Fibroblast of peridontal ligament (primary cell): ENCODE data around the gene ZBTB16.

Experiments used
- DNase-seq: peaks from one replicate; pipeline ENCODE4 v3.0.0-alpha.2; 2010; ENCODE audit errors: extremely low read depth

ZBTB16 gene

DNA sequence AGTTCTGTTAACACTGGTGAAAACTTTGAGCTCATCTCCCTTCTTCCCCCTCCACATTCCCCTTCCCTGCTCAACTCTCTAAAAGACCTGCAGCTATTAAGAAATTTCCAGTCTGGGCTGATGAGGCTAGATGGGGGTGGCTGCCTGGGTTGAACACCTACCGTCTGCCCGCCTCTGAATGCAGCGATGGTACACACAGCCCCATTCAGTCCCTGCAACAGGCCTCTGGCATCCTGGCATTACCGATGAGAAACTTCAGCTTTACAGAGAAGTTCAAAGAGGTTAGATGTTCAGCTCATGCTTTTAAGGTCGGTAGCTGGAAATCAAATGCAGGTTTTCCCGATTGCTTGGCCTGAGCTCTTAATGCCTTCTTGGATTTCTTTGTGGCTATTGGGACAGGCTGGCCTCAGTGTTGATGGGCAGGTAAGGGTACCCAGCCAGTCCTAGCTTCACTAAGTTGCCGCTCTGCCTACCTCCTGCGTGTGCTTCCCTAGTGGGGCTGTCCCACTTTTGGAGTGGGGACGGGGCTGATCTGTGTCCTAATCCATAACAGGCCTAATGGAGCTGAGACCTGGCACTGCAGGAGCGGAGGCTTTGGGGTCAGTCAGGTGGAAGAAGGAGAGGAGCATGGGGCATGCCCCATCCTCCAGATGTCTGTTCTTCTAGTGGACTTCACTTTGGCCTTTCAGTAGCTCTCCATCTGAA, 49.1 kb downstream of the ZBTB16 start:
- no peak for DNase-seq

DNA sequence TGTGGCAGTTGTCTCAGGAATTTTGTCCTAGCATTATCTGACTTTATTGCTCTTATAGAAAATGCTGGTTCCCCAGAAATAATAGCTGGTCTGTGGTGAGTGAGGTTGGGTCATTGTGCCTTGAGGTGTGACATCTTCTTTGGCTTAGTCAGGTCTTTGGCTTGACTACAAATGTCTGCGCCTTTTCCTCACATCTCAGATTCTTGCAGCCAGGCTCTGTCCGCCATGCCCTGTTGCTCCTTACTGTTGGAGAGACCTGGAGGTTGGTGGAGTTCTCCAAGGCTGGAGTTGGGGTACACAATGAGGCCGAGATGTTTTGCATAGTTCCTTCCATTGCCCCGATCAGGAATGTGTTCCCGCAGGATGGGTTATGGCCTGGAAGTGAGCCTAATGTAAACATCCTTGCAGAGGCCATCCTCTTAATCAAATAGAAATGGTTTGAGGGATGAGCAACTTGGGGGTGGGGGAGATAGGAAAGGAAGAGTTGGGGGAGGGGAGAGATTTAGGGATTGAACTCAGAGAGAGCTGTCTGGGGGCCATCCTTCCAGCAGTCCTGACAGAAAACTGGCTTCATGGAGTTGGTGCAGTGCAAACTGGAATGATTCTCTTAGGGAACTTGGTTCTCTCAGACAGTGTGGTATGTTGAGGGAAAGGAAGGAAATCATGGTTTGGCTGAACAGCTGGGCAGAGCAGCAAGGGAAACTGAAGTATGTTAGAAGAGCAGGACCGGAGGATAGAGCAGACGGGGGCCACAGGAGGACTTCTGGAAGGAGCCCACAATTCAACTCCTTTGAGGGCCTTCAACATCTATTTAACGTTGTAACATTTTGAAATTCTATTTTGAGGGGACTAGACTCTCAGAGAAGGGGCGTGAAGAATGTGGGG, 49.9 kb downstream of the ZBTB16 start:
- no peak for DNase-seq

DNA sequence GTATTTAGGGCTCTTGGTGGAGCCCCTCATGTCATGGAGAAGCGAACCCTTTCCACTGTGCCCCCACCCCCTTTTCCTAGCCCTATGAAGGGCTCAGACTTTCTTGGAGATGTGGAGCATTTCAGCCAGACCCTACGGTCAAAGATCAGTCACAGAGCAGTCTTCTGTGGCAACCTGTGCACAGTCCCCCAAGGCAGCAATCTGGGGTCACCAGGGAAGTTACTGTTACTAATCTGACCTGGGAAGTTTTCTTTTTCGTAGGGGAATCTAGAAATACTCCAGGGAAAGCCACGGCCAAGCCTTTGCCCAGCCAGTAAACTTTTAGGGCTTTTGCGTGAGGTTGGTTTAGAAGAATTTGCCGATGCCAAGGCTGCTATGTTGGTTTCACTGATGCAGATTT, 50.6 kb downstream of the ZBTB16 start:
- no peak for DNase-seq

DNA sequence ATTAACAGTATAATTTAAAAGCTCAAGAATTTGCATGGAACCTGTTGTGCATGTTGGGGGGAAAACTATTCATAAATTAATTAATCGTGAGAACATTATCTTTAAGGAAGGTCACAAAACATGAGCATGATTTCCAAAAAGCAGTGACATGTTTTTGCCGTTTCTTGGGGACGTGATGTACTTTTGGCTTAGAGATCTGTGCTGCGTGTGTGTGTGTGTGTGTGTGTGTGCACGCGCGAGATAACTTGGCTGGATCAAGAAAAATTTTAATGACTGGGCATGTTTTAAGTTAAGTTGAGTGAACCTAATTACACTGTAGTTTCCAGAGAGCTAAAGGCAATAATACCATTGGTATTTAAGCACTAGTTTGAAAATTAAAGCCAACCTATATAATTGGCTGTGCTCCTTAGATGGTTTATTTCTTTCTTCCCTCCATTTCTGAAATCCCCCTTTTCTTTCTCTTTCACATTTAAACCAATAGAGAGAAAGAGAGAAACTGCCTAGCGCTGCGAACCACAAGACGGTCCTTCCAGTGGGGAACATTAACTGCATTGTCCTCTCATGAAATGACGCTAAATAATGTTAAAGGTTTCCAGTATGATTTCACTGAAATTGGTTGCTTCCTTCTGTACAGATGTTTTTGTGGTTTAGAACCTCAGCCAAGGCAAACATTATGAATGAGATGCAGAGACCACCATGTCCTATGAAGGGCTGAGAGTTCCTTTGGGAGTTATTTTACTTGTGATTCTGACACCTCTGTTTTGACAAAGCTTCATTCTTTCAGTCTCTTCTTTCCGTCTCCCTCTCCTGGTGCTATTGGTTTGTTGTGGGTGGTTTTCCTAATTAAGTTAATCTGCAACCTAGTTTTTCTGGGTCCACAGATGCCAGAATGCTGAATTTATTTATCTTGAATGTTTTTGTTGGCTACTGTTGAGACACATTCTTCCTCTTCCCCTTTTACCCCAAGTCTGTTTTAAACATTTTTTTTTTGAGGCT, 51.7 kb downstream of the ZBTB16 start:
- no peak for DNase-seq

DNA sequence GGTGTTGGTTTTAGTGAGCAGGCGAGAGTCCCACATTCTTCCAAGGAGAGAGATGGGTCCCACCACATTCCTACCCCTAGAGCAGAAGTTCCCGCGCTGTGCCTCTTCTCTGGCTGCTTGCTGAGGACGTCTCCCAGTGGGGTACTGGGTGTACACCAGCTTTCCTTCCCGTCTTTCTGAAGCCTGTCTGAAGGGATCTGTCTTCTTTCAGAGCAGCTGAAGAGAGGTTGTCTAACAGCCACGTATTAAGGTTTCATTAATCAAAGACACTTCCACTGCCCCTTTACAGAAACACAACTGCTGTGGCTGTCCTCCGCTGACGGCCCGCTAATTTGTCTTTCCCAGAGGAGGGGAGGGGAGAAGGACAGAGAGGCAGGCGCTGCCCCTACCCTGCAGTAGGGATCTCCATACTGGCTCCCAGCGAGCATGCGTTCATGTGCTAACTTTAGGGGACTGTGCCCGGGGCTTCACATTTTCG, 56.0 kb downstream of the ZBTB16 start:
- no peak for DNase-seq

DNA sequence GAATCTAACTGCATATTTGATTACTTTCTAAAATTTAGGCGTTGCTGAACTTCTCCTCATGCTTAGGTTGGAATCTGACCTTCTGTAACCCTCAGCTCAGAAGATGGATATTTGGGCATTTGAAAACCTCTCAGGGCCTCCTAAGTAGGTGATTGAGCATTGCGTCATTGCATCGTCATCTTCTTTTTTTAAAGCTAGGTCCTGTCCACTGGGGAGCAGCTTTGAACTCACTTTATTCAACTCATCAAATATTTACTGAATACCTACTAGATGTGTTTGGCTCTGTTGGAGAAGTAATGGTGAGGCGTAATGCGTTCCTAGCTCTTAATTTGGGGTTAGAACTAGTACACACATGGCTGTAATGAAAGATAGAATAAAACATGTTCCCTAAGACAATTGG, 56.8 kb downstream of the ZBTB16 start:
- no peak for DNase-seq

DNA sequence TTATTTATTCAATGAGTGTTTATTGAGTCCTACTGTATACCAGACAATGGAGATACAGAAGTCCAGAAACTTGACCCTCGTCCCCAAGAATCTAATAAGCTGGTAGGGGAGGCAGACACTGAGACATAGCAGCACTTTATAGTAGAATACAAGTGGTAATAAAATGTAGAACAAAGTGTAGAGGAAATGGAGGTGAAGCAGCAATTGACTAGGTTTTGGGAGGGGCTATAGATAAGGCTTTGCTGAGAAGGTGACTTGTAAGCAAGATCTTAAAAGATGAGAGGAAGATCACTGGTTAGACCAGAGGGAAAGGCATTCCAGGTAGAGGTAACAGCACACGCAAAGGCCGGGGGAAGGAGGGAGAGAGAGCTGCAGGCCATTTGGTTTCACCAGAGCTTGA, 57.3 kb downstream of the ZBTB16 start:
- no peak for DNase-seq

DNA sequence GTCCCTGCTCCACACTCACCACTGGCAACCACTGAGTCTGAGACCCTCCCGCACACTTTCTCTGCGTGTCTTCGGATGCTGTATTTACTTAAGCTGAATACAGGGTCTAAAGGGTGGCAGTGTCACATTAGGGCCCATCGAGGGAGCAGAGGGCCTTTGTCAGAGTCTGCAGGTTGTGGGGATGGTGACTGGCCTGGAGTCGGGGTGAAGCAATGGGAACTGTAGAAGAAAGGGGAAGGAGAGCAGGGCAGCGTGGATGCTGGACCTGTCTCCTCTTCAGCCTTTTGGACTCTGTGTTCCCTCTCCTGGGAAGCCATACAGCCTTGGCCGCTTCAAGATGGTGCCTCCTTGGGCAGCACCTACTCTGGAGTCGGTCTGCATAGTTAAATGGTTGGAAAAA, 61.1 kb downstream of the ZBTB16 start:
- DNase-seq: no peak

DNA sequence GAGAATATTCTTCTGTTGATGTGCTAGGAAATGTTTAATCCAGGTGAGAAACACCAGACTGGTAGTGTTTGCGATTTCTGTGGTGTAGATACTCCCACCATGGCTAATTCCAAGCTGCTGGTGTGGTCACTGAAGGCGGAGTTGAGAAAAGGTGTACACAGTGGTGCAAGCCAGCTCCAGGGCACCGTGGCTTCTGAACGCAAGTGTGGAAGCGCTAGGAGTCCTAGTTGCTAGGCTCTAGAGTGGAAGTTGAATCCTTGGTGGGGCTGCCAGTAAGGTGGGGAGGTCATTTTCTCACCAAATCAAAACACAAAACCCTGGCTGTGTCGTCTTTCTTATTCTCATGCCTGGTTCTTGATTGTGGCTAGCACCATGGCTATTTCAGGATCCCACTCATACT, 61.6 kb downstream of the ZBTB16 start:
- DNase-seq: no peak

DNA sequence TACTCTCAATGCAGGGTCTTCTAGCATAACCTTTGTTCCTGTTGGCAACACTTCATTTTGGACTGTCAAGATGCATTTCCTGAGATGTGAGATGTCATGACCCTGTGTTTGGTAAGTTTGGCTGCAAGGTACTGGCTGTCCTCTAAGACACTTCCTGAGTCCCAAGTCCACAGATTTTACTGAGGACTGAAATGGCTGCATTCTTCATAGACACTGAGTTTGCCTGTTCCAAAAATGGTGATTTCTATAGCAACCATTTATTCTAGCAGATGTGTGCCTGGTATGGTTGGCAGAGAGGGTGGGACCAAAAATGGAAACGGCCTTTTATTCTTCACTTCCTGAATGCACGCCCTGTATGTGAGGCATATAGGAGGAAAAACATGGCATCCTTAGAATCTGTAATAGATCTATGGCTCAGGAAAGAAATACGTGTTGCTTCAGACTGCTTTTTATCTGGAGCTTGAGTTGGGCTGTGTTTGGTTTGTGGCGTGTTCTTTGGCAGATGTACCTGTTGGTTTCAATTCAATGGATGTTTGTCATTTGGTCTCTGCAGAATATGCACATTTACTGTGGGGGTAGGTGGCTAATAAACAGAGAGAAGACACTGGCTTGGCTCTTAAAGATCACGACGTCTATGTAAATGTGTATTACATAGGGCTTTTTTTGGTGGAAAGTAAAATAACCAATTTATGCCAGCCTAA, 62.4 kb downstream of the ZBTB16 start:
- DNase-seq: no peak

DNA sequence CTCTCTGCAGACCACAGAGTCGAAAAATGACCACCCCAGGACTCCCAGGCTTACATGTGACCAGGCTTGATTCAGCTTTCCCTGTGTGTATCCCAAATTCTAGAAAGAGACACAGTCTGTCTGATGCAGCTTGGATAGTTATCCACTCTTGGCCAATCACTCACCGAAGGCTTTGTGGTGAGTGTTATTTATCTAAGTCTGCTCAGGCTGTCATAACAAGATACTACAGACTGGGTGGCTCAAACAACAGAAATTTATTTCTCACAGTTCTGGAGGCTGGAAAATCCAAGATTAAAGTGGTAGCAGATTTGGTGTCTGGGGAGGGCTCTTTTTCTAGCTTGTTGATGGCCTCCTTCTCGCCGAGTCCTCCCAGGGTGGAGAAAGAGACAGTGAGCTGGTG, 63.2 kb downstream of the ZBTB16 start:
- DNase-seq: no peak

DNA sequence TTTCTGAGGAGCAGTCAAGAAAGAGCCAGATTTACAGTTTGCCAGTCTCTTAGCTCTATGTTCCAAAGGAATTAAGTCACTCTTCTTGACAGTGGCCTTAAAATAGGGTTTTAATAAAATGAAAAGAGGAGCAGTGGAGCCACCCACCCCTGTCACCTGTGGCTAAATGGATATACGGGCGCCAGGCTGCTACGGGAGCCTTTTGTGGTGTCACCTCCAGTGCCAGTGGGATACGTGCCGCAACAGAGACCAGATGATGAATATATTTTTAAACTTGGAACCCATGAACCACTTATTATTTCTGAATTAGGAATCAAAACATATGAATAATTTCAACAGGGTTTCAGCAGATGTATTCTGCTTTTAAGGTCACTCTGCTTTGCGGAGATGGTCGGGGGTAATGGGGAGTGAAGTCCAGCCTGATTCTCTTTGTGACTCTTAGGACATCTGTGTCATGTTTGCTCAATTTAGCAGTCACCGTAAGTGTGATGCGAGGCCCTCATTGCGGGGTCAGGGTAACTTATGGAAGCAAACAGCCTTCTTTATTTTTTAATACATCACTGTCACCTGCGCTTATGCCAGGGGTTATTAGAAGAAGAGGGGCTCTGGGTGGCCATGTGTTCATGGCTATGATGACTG, 64.3 kb downstream of the ZBTB16 start:
- DNase-seq: no peak

DNA sequence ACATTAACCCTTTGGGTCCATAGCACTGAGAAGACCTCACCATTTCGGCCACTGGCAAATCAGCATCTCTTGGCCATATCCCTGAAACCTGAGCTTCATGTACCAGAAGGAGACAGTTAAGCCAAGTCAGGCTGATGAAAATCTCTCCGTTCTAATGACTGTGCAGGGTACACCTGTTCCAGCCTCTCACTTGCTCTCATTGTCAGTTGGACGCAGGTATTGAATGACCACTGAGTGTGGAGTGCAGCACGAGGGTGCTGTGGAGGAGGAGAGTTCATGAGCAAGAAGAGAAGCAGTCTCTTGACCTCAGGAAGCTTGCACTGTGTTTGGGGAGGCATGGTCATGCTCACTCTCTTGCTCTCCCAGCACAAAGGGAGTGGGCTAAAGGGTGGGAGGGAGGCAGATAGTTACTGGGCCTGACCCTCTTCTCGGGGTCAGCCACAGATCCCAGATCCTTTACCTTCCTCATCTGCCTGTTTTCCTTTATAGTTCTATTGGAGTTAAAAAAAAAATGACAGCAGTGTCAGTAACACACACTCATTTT, 65.2 kb downstream of the ZBTB16 start:
- no peak for DNase-seq

DNA sequence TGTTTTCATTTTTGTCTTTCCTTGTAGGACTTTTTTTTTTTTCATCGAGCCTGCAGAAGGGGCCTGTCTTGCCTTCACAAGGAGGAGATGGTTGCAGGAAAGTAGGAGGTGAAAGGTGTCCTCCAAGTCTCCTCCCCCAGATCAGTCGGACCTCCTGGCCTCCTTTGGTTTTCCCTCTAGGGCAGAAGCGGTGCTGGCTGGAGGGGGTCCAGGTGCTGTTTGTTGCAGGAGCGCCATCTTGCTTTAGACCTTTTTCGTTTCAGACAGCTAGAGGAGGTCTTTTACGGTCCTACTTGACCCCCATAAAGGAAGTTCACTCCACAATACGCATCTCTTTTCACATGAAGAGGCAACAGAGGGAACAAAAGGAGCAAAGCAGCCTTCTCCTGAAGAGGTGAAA, 66.0 kb downstream of the ZBTB16 start:
- no peak for DNase-seq

DNA sequence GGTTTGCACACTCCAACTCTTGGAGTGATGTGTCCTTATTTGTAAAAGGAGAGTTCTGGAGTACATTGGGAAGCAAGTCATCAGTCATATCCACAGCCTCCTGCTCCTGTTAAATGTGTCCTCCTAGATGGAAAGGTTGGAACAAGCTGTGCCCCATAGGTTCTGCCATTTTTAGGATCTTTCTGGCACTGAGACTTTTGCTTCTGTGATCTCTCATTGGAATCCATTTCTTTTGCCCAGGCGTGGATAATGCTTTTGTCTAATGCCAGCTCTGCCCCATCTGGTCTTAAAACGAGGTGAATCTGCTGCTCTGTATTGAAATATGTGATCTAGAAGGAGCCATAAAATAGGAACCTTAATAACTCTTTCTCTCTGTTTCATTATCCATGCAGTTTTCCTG, 66.4 kb downstream of the ZBTB16 start:
- no peak for DNase-seq

DNA sequence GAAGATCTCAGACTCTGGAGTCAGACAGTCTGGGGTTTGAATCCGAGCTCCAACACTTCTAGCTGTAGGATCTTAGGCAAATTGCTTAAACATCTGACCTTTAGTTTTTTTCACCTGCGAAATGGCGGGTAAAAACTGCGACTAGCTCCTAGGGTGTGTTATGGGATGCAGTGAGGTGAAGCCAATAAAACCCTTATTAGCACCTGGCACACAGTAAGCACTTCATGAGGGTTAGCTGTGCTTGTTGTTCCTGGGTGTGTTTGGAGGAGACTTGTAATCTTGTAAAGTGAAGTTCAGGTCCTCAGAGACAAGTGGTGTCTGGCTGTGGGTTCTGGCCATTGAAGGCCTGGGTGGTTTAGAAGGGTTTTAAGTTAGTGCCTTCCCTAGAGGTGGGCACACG, 68.9 kb downstream of the ZBTB16 start:
- DNase-seq: no peak

DNA sequence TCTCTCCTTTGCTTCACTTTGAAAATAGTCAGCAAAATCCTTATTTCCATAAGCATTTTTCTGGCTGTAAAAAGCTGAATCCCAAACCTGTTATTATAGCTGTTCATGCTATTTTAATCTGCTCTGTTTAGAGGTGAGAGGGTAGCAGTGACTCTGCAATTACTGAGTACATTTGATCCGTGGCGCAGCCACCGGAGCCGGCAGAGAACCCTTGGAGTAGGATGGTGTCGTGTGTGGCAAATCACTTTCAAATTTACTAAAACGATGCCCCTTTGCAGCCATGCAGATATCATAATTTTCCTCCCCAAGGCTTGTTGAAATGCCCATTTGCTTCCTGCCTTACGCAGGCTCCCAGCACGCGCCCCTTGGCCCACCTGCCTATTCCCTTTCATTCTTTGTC, 69.6 kb downstream of the ZBTB16 start:
- DNase-seq: no peak

DNA sequence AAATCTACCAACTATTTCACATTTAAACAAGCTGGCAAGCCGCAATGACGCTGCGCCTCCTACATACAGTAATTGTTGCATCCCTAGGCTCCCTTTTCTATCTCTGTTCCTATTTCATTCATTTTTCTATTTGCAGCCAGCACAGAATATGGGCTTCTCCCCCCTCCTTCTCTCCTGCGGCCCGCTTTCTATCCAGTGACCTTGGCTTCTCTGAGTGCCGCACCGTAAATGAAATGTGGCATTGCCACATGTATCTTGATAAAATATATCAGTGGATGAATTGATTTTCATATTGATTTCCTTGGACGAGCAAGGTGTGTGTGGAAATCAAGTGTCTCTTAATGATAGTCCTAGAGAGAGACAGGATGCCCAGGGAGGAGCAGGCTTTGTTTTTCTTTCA, 70.2 kb downstream of the ZBTB16 start:
- no peak for DNase-seq

DNA sequence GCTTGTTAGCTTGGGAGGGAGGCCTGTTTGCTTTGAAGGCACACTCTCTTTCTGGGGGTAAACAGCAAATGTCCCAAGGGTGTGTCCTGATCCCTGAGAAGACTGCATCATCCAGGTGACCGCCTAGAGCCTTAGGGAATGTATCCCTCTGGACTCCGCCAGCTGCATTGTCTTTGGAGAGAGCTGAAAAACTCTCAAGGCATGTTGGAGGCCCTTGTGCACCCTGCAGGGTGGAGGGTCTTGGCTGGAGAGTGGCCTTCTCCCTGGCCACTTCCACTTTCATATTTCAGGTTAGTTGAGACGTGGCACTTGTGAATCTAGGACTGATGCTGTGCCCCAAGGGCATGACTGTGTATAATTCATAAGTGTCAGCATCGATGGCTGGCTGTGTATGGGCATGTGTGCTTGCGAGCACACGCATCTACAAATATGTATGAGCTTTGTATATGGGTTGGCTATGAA, 70.6 kb downstream of the ZBTB16 start:
- DNase-seq: no peak

DNA sequence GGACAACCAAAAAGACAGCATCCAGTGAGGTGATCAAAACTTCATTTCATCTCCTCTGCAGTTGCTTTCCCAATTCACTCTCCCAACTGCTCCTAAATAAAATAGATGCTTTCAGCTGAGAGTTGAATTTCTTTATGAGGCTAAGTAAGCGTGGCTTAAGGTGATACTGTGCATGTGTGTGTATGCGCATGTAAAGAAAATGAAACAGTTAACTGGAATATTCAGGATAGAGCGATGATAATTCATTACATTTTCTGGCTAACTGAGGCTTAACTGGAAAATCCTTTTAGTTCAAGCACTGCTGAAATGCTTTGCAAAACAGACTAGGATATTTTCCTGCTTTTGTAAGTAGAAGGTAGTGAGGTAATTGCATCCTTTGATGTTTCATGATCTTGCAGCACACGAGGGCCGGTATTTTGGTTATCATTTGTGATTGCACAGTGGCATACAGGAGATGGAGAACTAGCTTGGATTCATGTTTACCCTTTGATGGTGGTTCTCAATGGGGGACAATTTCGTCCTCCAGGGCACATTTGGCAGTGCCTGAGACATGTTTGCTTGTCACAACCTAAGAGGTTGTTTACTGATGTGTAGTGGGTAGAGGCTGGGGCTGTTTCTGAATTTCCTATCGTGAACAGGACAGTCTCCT, 71.2 kb downstream of the ZBTB16 start:
- DNase-seq: no peak
